Activated CD4-positive, alpha-beta memory T cell treated with anti-CD3 and anti-CD28 coated beads for 36 hours (primary cell): ENCODE results near the gene DET1. TPM values are rescaled to one million over a fixed set of nuclear protein-coding genes. Genes with fewer than 3 reads are reported as not detected.
"Not testable (repeated sequence)": the region's sequence is repeated elsewhere in the genome, so short reads cannot be mapped to it uniquely, and the experiment has no call there.

ENCODE experiments used
- CTCF ChIA-PET: fragments of 350-600 bp; sonication (Branson Sonifier 250); formaldehyde crosslinking; loops from one replicate; lab custom pipeline; 2021; ENCODE audit warnings: antibody characterized with exemption, inconsistent platforms; lab: Charles Lee
- POLR2A ChIA-PET: fragments of 350-600 bp; sonication (Branson Sonifier 250); formaldehyde crosslinking; loops from one replicate; lab custom pipeline; 2021; ENCODE audit warnings: antibody characterized with exemption; lab: Charles Lee
- DNase-seq: peaks from one replicate; pipeline ENCODE4 v3.0.0-alpha.2; 2020
- H3K27ac Mint-ChIP-seq: one replicate; pipeline ENCODE4 v1.8.0; 2021; ENCODE audit warnings: mixed read lengths
- H3K27me3 Mint-ChIP-seq: one replicate; pipeline ENCODE4 v1.8.0; 2021; ENCODE audit warnings: mixed read lengths
- H3K36me3 Mint-ChIP-seq: one replicate; pipeline ENCODE4 v1.8.0; 2021; ENCODE audit warnings: mixed read lengths
- H3K4me1 Mint-ChIP-seq: one replicate; pipeline ENCODE4 v1.8.0; 2021; ENCODE audit warnings: low read depth, mixed read lengths
- H3K4me3 Mint-ChIP-seq: one replicate; pipeline ENCODE4 v1.8.0; 2021; ENCODE audit warnings: mild to moderate bottlenecking, mixed read lengths
- H3K9me3 Mint-ChIP-seq: one replicate; pipeline ENCODE4 v1.8.0; 2021; ENCODE audit warnings: mixed read lengths
- intact Hi-C: fragments of 100-400 bp; cut with micrococcal nuclease; formaldehyde crosslinking; loops from one replicate; pipeline ENCODE4 v1.15.1; 2023
- total RNA-seq, 2 experiments: library from RNA; stranded (reverse); gene quantifications; one replicate each; pipeline ENCODE4 v1.2.3, GENCODE V29; 2021

Gene DET1
- total RNA-seq, 2 experiments from 2014 or later: 1.9 to 2.2 TPM

- no peak overlapping the region for H3K4me3 Mint-ChIP-seq
- peaks cover 16% of the 10 kb centered on the region for H3K9me3 Mint-ChIP-seq
- intact Hi-C loops: no loop called here
- ChIA-PET POLR2A (no interaction called here), CTCF (interaction anchor here (1.1 kb wide), 1 partner anchor 26 kb away, joined by 7 read pairs; no protein-coding TSS in a partner anchor)
- no peaks in the 10 kb centered on the region for H3K27me3 Mint-ChIP-seq
- no peak for DNase-seq
- no peak overlapping the region for H3K27ac Mint-ChIP-seq
- H3K36me3 Mint-ChIP-seq: peaks cover 12% of the 10 kb centered on the region
- H3K4me1 Mint-ChIP-seq: peaks cover 1% of the 10 kb centered on the region
These were observed 7.5 kb downstream of the DET1 start for GRCh38 chr15:88538972-88539371.

GRCh38 chr15:88537591-88538317 is 8.7 kb downstream of the DET1 start:
- H3K9me3 Mint-ChIP-seq: peaks cover 19% of the 10 kb centered on the region
- CTCF ChIA-PET: no interaction called here
- intact Hi-C loops: no loop called here
- peaks cover 17% of the 10 kb centered on the region for H3K36me3 Mint-ChIP-seq
- H3K4me1 Mint-ChIP-seq: peaks cover 1% of the 10 kb centered on the region
- H3K27ac Mint-ChIP-seq: no peak overlapping the region
- POLR2A ChIA-PET: no interaction called here
- DNase-seq: no peak
- no peak overlapping the region for H3K4me3 Mint-ChIP-seq
- H3K27me3 Mint-ChIP-seq: no peaks in the 10 kb centered on the region

- no peak for DNase-seq
- peaks cover 32% of the 10 kb centered on the region for H3K36me3 Mint-ChIP-seq
- POLR2A ChIA-PET: no interaction called here
- no peak overlapping the region for H3K4me3 Mint-ChIP-seq
- no peaks in the 10 kb centered on the region for H3K4me1 Mint-ChIP-seq
- CTCF ChIA-PET: no interaction called here
- H3K27me3 Mint-ChIP-seq: no peaks in the 10 kb centered on the region
- H3K27ac Mint-ChIP-seq: no peak overlapping the region
- intact Hi-C loops: no loop called here
- H3K9me3 Mint-ChIP-seq: peaks cover 19% of the 10 kb centered on the region
These were observed 10.7 kb downstream of the DET1 start for GRCh38 chr15:88535607-88536313.

GRCh38 chr15:88535100-88535499 is 11.4 kb downstream of the DET1 start:
- ChIA-PET CTCF (no interaction called here), POLR2A (no interaction called here)
- intact Hi-C loops: no loop called here
- no peak for DNase-seq
- H3K4me3 Mint-ChIP-seq: no peak overlapping the region
- peaks cover 39% of the 10 kb centered on the region for H3K36me3 Mint-ChIP-seq
- no peaks in the 10 kb centered on the region for H3K4me1 Mint-ChIP-seq
- H3K9me3 Mint-ChIP-seq: peaks cover 19% of the 10 kb centered on the region
- no peaks in the 10 kb centered on the region for H3K27me3 Mint-ChIP-seq
- H3K27ac Mint-ChIP-seq: no peak overlapping the region

- peaks cover 19% of the 10 kb centered on the region for H3K9me3 Mint-ChIP-seq
- no peak for DNase-seq
- H3K27ac Mint-ChIP-seq: no peak overlapping the region
- H3K36me3 Mint-ChIP-seq: peaks cover 46% of the 10 kb centered on the region
- no peaks in the 10 kb centered on the region for H3K27me3 Mint-ChIP-seq
- H3K4me1 Mint-ChIP-seq: no peaks in the 10 kb centered on the region
- ChIA-PET POLR2A (no interaction called here), CTCF (no interaction called here)
- no peak overlapping the region for H3K4me3 Mint-ChIP-seq
- intact Hi-C loops: no loop called here
These were observed 13.1 kb downstream of the DET1 start for GRCh38 chr15:88533376-88533775.

- Mint-ChIP-seq H3K27ac (no peak overlapping the region), H3K9me3 (peaks cover 4% of the 10 kb centered on the region), H3K4me1 (no peaks in the 10 kb centered on the region), H3K27me3 (no peaks in the 10 kb centered on the region), H3K4me3 (no peak overlapping the region), H3K36me3 (peaks cover 54% of the 10 kb centered on the region)
- ChIA-PET CTCF (interaction anchor here (0.7 kb wide), 1 partner anchor 58 kb away, joined by 3 read pairs; no protein-coding TSS in a partner anchor), POLR2A (interaction anchor here (0.6 kb wide), 1 partner anchor 11 kb away, joined by 4 read pairs; no protein-coding TSS in a partner anchor)
- intact Hi-C loops: no loop called here
- DNase-seq: no peak
These were observed 17.4 kb downstream of the DET1 start for GRCh38 chr15:88529021-88529630.

- DNase-seq: no peak
- intact Hi-C loops: no loop called here
- H3K27ac Mint-ChIP-seq: no peak overlapping the region
- ChIA-PET CTCF (no interaction called here), POLR2A (no interaction called here)
- H3K27me3 Mint-ChIP-seq: no peaks in the 10 kb centered on the region
- H3K4me3 Mint-ChIP-seq: no peak overlapping the region
- H3K36me3 Mint-ChIP-seq: peaks cover 44% of the 10 kb centered on the region
- H3K9me3 Mint-ChIP-seq: no peaks in the 10 kb centered on the region
- peaks cover 3% of the 10 kb centered on the region for H3K4me1 Mint-ChIP-seq
These were observed 20.1 kb downstream of the DET1 start for GRCh38 chr15:88526247-88526879.

GRCh38 chr15:88525418-88525817 is 21.1 kb downstream of the DET1 start:
- ChIA-PET CTCF (no interaction called here), POLR2A (no interaction called here)
- Mint-ChIP-seq H3K27me3 (no peaks in the 10 kb centered on the region), H3K9me3 (no peaks in the 10 kb centered on the region), H3K36me3 (peaks cover 34% of the 10 kb centered on the region), H3K4me3 (no peak overlapping the region), H3K4me1 (peaks cover 3% of the 10 kb centered on the region), H3K27ac (no peak overlapping the region)
- intact Hi-C loops: no loop called here
- no peak for DNase-seq

- H3K27me3 Mint-ChIP-seq, DNase-seq, H3K9me3 Mint-ChIP-seq, POLR2A ChIA-PET, CTCF ChIA-PET, H3K27ac Mint-ChIP-seq, H3K4me3 Mint-ChIP-seq, intact Hi-C loops, H3K4me1 Mint-ChIP-seq: not testable (repeated sequence)
- peaks cover 27% of the 10 kb centered on the region for H3K36me3 Mint-ChIP-seq
These were observed 22.4 kb downstream of the DET1 start for GRCh38 chr15:88524094-88524493.

- Mint-ChIP-seq H3K27ac (no peak overlapping the region), H3K4me1 (peaks cover 3% of the 10 kb centered on the region), H3K36me3 (peaks cover 5% of the 10 kb centered on the region), H3K27me3 (no peaks in the 10 kb centered on the region), H3K4me3 (no peak overlapping the region), H3K9me3 (no peaks in the 10 kb centered on the region)
- ChIA-PET POLR2A (no interaction called here), CTCF (interaction anchor here (0.6 kb wide), 1 partner anchor 668 kb away, joined by 3 read pairs; no protein-coding TSS in a partner anchor)
- intact Hi-C loops: no loop called here
- DNase-seq: no peak
These were observed 27.6 kb downstream of the DET1 start for GRCh38 chr15:88518903-88519302.

- Mint-ChIP-seq H3K27me3 (no peaks in the 10 kb centered on the region), H3K9me3 (no peaks in the 10 kb centered on the region), H3K27ac (no peak overlapping the region), H3K4me3 (no peak overlapping the region), H3K36me3 (peaks cover 27% of the 10 kb centered on the region), H3K4me1 (peaks cover 4% of the 10 kb centered on the region)
- ChIA-PET POLR2A (no interaction called here), CTCF (no interaction called here)
- intact Hi-C loops: no loop called here
- no peak for DNase-seq
These were observed 33.3 kb downstream of the DET1 start for GRCh38 chr15:88513195-88513594.

- Mint-ChIP-seq H3K4me1 (peaks cover 4% of the 10 kb centered on the region), H3K4me3 (no peak overlapping the region), H3K9me3 (no peaks in the 10 kb centered on the region), H3K27me3 (no peaks in the 10 kb centered on the region), H3K36me3 (peaks cover 27% of the 10 kb centered on the region), H3K27ac (no peak overlapping the region)
- intact Hi-C loops: no loop called here
- DNase-seq: no peak
- CTCF ChIA-PET: no interaction called here
- POLR2A ChIA-PET: no interaction called here
These were observed 33.9 kb downstream of the DET1 start for GRCh38 chr15:88512601-88513000.
